HG03457 (cell line): ENCODE results near the gene JAZF1.

Source experiments
- ATAC-seq: cut with Tn5 transposase; IDR thresholded peaks from one replicate; pipeline ENCODE4 v1.9.1; 2021; ENCODE audit warnings: moderate number of reproducible peaks; ENCODE audit not compliant: unreplicated experiment

JAZF1 gene

GRCh38 chr7:28180364-28181147, at the start of gene JAZF1:
TSS of gene JAZF1 (minus strand) at chr7:28180795.
- no peak for ATAC-seq

- no peak for ATAC-seq
These were observed 49.7 kb upstream of the JAZF1 start for GRCh38 chr7:28230261-28230660.

DNA sequence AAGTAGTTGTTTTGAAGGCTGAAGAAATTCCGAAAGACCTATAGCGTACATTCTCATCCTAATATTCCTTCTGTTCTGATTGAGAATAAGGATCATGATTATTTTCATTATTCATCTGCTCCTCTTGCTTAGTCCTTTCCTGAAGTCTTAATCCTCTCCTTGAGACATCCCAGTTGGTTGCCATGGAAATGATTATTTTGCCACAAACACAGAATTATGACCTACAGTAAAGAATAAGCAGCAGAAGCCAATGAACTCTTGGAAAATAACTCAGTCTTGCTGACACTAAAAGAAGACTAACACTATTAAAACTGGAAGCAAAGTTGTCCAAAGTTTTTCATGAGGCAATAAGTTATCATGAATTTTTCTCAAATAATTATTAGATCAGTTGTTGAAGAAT, 47.8 kb upstream of the JAZF1 start:
- no peak for ATAC-seq

- ATAC-seq = no peak
These were observed 45.4 kb upstream of the JAZF1 start for GRCh38 chr7:28226003-28226402.

DNA sequence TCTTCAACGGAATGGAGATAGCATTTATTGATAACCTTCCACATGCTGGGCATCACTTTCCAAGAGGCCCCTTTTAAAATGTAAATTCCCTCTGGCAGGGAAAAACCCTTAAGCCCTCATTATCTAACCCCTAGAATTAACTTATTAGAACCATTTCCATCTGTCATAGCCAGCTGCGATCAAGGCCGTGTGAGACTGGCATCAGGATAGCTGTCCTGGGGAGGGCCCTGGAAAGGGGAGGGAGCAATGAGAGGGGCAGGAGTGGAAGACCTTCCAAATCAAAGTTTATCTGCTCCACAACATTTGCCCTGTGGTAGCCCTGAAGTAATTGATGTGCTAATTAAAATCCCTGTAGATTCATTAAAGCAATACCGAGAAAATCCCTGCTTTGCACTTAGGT, 45.0 kb upstream of the JAZF1 start:
- no peak for ATAC-seq

DNA sequence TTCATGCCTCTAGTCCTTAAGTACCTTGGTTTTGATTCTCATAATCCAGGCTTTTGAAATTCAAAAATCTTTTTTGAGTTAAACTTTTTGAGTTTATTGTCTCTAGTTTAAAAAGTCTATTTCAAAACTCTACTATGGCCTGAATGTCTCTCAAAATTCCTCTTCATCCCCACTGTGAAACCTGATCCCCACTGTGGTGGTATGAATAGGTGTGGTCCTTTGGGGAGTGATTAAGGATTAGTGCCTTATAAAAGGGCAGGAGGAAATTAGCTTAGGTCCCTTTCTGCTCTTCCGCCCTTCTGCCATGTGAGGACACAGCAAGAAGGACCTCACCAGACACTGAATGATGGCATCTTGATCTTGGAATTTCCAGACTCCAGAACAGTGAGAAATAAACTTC, 44.1 kb upstream of the JAZF1 start:
- ATAC-seq = no peak

- no peak for ATAC-seq
These were observed 43.6 kb upstream of the JAZF1 start for GRCh38 chr7:28224172-28224571.

GRCh38 chr7:28222636-28223035, 42.0 kb upstream of the JAZF1 start:
- ATAC-seq = no peak

DNA sequence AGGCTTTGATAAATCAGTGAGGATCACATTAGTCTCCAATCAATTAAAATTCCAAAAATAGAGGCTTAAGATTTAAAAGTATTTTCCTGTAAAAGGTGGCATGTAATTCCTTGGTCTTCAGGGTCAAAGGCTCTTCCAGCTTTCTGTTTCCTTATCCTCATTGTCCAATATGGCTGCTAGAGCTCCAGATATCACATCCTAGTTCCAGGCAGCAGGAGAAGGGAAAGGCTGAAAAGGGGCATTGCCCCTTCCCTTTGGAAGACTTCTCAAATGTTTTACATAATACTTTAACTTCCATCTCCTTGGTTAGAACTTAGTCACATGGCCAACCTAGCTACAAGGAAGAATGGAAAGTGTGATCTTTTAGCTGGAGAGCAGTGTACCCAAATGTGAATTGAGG, 39.2 kb upstream of the JAZF1 start:
- ATAC-seq = no peak

DNA sequence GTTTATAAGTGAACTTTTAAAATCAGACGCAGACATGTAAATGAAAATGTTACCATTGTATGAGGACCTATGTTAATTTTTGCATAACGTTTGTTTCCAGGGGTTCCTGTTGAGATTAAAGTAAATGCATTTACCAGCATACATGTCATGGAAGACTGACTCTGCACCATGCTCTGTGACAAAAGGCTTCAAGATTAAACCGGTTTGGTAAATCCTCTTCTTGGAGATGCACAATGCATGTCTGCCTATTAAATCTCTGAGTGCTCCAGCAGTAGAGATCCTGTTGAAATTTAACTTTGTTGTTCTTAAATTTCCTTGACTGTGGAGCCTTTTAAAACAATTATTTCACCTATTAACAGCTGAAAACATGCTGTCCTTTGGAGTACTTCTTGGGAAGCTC, 36.5 kb upstream of the JAZF1 start:
- no peak for ATAC-seq

DNA sequence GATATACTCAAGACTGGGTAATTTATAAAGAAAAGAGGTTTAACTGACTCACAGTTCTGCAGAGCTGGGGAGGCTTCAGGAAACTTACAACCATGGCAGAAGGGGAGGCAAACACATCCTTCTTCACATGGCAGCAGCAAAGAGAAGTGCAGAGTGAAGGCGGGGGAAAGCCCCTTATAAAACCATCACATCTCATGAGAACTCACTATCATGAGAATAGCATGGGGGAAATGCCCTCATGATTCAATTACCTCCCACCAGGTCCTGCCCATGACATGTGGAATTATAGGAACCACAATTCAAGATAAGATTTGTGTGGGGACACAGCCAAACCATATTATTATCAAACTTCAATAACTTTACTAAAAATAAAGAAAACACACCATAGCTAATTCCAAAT, 30.4 kb upstream of the JAZF1 start:
- ATAC-seq = no peak

GRCh38 chr7:28208506-28208905, 27.9 kb upstream of the JAZF1 start:
- ATAC-seq = no peak

- ATAC-seq = no peak
These were observed 27.0 kb upstream of the JAZF1 start for GRCh38 chr7:28207486-28208158.

DNA sequence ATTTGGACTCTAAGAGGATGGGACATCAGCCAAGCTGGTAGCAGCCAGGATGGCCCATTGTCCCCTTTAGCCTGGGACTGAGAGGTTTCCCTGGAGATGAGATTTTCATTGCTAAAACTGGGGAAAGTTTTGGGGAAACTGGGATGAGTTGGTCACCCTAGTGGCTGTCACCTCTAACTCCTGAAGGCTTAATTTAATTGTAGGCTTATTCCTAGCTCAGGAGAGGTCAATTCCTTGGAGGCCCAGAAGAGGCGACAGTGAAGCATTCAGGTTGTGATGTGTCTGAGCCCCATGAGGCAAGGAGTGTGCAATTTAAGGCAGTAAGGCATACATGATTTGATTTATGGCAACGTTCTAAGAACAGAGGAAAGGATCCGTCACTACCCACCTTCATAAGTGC, 24.9 kb upstream of the JAZF1 start:
- ATAC-seq = no peak

DNA sequence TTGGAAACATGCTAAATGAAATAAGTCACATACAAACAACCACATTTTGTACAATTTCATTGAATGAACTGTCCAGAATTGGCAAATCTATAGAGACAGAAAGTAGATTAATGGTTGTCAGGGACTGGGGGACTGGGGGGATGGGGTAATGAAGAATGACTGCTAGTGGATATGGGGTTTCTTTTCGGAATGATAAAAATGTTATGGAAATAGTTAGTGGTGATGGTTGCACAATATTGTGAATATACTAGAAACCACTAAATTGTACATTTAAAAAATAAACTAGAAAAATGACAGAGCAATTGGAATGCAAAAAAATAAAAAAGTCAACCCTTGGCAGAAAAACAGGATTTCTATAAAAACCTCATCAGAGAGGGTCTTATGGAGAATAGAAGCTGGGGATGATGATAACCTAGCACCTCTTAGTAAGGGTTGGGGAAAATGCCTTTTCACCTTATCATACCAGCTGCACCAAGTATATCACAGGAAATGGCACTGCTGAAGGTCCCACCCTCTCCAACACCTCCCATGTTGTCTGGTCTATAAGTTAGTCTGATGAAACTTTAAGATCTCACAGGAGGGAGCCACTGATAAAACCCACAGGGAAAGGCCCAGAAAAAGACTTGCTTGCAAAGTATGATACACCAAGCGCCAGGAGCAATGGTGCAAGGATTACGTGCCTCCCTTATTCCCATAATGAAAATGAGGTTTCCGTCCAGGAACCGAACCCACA, 23.1 kb upstream of the JAZF1 start:
- ATAC-seq = no peak

GRCh38 chr7:28202222-28202621, 21.6 kb upstream of the JAZF1 start:
- ATAC-seq = no peak

GRCh38 chr7:28201131-28201530, 20.5 kb upstream of the JAZF1 start:
- no peak for ATAC-seq

GRCh38 chr7:28200598-28200997, 20.0 kb upstream of the JAZF1 start:
- ATAC-seq = no peak

DNA sequence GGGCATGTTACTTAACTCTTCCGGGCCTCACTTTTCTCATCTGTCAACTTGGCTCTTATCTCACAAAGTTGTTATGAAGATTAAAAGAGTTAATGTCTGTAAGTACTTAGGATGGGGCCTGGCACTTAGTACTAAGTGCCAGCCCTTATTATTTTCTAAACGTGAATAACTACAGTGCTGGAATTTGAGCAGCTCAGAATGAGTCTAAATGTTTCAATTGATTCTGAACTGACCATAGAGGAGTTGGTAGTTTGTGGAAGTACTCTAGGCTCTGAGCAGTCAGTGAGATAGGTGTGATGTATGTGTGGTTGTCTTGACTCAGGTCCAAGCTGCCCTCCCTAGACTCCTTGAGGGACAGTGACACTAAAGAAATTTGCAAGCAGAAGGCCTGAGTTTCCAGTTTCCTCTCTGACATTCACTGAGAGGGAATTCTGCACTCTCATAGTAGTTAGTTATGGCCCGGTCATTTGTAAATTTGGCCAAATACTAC, 18.5 kb upstream of the JAZF1 start:
- no peak for ATAC-seq

- no peak for ATAC-seq
These were observed 15.5 kb upstream of the JAZF1 start for GRCh38 chr7:28195910-28196620.
